HEK293 (cell line): Measurements from ENCODE around the gene PRMT1.

Experiments
- GLIS1 ChIP-seq: fragments of 450-650 bp; formaldehyde crosslinking; IDR thresholded peaks from 2 replicates; pipeline ENCODE4 v1.5.1; 2016; ENCODE audit warnings: missing biosample characterization, missing genetic modification characterization
- HOXD13 ChIP-seq: sonication (generic); formaldehyde crosslinking; IDR thresholded peaks from 2 replicates; pipeline ENCODE4 v1.8.0; 2022; ENCODE audit warnings: missing genetic modification reagents, borderline replicate concordance
- SP2 ChIP-seq: fragments of 450-650 bp; formaldehyde crosslinking; IDR thresholded peaks from 2 replicates; pipeline ENCODE4 v1.5.1; 2016; ENCODE audit warnings: missing biosample characterization, missing genetic modification characterization
- SP3 ChIP-seq: fragments of 450-650 bp; formaldehyde crosslinking; IDR thresholded peaks from 2 replicates; pipeline ENCODE4 v1.5.1; 2016; ENCODE audit warnings: missing biosample characterization, missing genetic modification characterization
- ZBTB7A ChIP-seq: fragments of 450-650 bp; formaldehyde crosslinking; IDR thresholded peaks from 2 replicates; pipeline ENCODE4 v1.5.1; 2016; ENCODE audit warnings: low read depth, missing biosample characterization, missing genetic modification characterization
- ZIC2 ChIP-seq: fragments of 450-650 bp; formaldehyde crosslinking; IDR thresholded peaks from 2 replicates; pipeline ENCODE4 v1.5.1; 2016; ENCODE audit warnings: missing biosample characterization, missing genetic modification characterization
- ZNF155 ChIP-seq: fragments of 450-650 bp; formaldehyde crosslinking; IDR thresholded peaks from 2 replicates; pipeline ENCODE4 v1.5.1; 2016; ENCODE audit warnings: missing biosample characterization, missing genetic modification characterization
- ZNF2 ChIP-seq: fragments of 450-650 bp; formaldehyde crosslinking; IDR thresholded peaks from 2 replicates; pipeline ENCODE4 v1.5.1; 2016; ENCODE audit warnings: missing biosample characterization, missing genetic modification characterization
- ZNF311 ChIP-seq: fragments of 450-650 bp; formaldehyde crosslinking; IDR thresholded peaks from 2 replicates; pipeline ENCODE4 v1.5.1; 2017; ENCODE audit warnings: missing biosample characterization, missing genetic modification characterization, borderline replicate concordance
- ZNF324 ChIP-seq: fragments of 450-650 bp; formaldehyde crosslinking; IDR thresholded peaks from 2 replicates; pipeline ENCODE4 v1.5.1; 2016; ENCODE audit warnings: missing biosample characterization, missing genetic modification characterization
- ZNF394 ChIP-seq: fragments of 450-650 bp; formaldehyde crosslinking; IDR thresholded peaks from 2 replicates; pipeline ENCODE4 v1.5.1; 2016; ENCODE audit warnings: missing biosample characterization, missing genetic modification characterization, mild to moderate bottlenecking, moderate library complexity, borderline replicate concordance
- TF ChIP-seq, protein P1 (sequence below): fragments of 450-650 bp; formaldehyde crosslinking; IDR thresholded peaks from 2 replicates; pipeline ENCODE4 v1.5.1; 2016; ENCODE audit warnings: missing biosample characterization, missing genetic modification characterization
- TF ChIP-seq, protein P2 (sequence below): fragments of 450-650 bp; formaldehyde crosslinking; IDR thresholded peaks from 2 replicates; pipeline ENCODE4 v1.5.1; 2016; ENCODE audit warnings: missing biosample characterization, missing genetic modification characterization
- TF ChIP-seq, protein P3 (sequence below): fragments of 450-650 bp; formaldehyde crosslinking; IDR thresholded peaks from 2 replicates; pipeline ENCODE4 v1.5.1; 2016; ENCODE audit warnings: missing biosample characterization, missing genetic modification characterization, low read depth
- TF ChIP-seq, protein P4 (sequence below): fragments of 450-650 bp; formaldehyde crosslinking; conservative IDR thresholded peaks from 2 replicates; pipeline ENCODE4 v1.5.1; 2016; ENCODE audit warnings: low read depth, missing biosample characterization, missing genetic modification characterization

Gene PRMT1

DNA sequence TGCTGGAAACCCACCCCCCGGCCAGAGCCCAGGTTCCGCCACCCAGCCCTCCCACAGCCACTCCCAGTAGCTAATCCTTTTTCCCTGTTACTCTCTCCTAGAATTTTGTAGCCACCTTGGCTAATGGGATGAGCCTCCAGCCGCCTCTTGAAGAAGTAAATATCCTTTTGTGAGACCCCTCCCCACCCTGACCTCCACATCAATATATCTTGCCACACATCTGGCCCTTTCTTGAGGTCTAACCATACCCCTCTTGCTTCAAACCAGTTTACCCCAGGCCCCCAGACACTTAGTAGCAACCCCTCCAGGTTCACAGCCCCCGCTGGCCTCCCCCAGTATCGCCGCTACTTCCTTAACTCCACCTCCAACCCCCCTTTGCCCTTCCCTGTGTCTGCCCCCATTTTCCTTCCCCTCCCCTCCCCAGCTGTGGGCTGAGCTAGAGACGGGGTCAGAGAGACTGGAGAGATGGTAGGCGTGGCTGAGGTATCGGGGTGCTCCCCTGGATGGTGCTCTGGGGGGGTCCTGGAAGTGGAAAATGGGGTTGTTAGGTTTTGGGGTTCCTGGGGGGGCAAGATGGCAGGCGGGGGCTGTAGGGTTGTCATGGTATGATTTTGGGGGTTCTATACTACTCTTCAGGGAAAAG is 2.8 kb downstream of the PRMT1 start (continued):
- TF ChIP-seq, protein P1, sequence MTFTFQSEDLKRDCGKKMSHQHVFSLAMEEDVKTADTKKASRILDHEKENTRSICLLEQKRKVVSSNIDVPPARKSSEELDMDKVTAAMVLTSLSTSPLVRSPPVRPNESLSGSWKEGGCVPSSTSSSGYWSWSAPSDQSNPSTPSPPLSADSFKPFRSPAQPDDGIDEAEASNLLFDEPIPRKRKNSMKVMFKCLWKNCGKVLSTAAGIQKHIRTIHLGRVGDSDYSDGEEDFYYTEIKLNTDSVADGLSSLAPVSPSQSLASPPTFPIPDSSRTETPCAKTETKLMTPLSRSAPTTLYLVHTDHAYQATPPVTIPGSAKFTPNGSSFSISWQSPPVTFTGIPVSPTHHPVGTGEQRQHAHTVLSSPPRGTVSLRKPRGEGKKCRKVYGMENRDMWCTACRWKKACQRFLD (tag by site-specific recombination): no peak
- no peak for TF ChIP-seq SP2 (tag by site-specific recombination)
- TF ChIP-seq, protein P2, sequence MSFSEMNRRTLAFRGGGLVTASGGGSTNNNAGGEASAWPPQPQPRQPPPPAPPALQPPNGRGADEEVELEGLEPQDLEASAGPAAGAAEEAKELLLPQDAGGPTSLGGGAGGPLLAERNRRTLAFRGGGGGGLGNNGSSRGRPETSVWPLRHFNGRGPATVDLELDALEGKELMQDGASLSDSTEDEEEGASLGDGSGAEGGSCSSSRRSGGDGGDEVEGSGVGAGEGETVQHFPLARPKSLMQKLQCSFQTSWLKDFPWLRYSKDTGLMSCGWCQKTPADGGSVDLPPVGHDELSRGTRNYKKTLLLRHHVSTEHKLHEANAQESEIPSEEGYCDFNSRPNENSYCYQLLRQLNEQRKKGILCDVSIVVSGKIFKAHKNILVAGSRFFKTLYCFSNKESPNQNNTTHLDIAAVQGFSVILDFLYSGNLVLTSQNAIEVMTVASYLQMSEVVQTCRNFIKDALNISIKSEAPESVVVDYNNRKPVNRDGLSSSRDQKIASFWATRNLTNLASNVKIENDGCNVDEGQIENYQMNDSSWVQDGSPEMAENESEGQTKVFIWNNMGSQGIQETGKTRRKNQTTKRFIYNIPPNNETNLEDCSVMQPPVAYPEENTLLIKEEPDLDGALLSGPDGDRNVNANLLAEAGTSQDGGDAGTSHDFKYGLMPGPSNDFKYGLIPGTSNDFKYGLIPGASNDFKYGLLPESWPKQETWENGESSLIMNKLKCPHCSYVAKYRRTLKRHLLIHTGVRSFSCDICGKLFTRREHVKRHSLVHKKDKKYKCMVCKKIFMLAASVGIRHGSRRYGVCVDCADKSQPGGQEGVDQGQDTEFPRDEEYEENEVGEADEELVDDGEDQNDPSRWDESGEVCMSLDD (tag by site-specific recombination): peak; percentile 93
- peak; percentile 29 for TF ChIP-seq SP3 (tag by site-specific recombination)
- no peak for TF ChIP-seq ZIC2
- TF ChIP-seq ZNF2: no peak
- no peak for TF ChIP-seq ZNF155 (tag by site-specific recombination)
- 0 out of 2 replicates have a peak, but pooled peaks have one; percentile 4 for TF ChIP-seq GLIS1 (tag by site-specific recombination)
- TF ChIP-seq, protein P3, sequence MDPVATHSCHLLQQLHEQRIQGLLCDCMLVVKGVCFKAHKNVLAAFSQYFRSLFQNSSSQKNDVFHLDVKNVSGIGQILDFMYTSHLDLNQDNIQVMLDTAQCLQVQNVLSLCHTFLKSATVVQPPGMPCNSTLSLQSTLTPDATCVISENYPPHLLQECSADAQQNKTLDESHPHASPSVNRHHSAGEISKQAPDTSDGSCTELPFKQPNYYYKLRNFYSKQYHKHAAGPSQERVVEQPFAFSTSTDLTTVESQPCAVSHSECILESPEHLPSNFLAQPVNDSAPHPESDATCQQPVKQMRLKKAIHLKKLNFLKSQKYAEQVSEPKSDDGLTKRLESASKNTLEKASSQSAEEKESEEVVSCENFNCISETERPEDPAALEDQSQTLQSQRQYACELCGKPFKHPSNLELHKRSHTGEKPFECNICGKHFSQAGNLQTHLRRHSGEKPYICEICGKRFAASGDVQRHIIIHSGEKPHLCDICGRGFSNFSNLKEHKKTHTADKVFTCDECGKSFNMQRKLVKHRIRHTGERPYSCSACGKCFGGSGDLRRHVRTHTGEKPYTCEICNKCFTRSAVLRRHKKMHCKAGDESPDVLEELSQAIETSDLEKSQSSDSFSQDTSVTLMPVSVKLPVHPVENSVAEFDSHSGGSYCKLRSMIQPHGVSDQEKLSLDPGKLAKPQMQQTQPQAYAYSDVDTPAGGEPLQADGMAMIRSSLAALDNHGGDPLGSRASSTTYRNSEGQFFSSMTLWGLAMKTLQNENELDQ (tag by site-specific recombination): no peak
- TF ChIP-seq HOXD13 (CRISPR knock-in tag): no peak
- TF ChIP-seq ZNF311 (tag by site-specific recombination): no peak
- TF ChIP-seq, protein P4, sequence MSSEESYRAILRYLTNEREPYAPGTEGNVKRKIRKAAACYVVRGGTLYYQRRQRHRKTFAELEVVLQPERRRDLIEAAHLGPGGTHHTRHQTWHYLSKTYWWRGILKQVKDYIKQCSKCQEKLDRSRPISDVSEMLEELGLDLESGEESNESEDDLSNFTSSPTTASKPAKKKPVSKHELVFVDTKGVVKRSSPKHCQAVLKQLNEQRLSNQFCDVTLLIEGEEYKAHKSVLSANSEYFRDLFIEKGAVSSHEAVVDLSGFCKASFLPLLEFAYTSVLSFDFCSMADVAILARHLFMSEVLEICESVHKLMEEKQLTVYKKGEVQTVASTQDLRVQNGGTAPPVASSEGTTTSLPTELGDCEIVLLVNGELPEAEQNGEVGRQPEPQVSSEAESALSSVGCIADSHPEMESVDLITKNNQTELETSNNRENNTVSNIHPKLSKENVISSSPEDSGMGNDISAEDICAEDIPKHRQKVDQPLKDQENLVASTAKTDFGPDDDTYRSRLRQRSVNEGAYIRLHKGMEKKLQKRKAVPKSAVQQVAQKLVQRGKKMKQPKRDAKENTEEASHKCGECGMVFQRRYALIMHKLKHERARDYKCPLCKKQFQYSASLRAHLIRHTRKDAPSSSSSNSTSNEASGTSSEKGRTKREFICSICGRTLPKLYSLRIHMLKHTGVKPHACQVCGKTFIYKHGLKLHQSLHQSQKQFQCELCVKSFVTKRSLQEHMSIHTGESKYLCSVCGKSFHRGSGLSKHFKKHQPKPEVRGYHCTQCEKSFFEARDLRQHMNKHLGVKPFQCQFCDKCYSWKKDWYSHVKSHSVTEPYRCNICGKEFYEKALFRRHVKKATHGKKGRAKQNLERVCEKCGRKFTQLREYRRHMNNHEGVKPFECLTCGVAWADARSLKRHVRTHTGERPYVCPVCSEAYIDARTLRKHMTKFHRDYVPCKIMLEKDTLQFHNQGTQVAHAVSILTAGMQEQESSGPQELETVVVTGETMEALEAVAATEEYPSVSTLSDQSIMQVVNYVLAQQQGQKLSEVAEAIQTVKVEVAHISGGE (tag by site-specific recombination): 0 out of 2 replicates have a peak, but pooled peaks have one; percentile 11
- no peak for TF ChIP-seq ZBTB7A (tag by site-specific recombination)
- TF ChIP-seq ZNF394 (tag by site-specific recombination): peak; percentile 30; the same call in 1 of the 2 replicates
- no peak for TF ChIP-seq ZNF324 (tag by site-specific recombination)
